ENCODE results near the gene PPP1R12B.
"Not testable (repeated sequence)": the region's sequence is repeated elsewhere in the genome, so short reads cannot be mapped to it uniquely, and the experiment has no call there.

PPP1R12B gene

GRCh38 chr1:202489101-202489500 lies 140.6 kb downstream of the PPP1R12B start:
- DNase-seq, result not testable (repeated sequence)

GRCh38 chr1:202493112-202493511 lies 144.6 kb downstream of the PPP1R12B start:
- DNase-seq, result not testable (repeated sequence)

- DNase-seq, result no peak
Observed at GRCh38 chr1:202498542-202498941, 150.0 kb downstream of the PPP1R12B start.

GRCh38 chr1:202499997-202500396 lies 151.5 kb downstream of the PPP1R12B start:
- DNase-seq, result not testable (repeated sequence)

- DNase-seq, result no peak
Observed at GRCh38 chr1:202501281-202501680, 152.8 kb downstream of the PPP1R12B start.

GRCh38 chr1:202505356-202505755 lies 156.9 kb downstream of the PPP1R12B start:
- no peak for DNase-seq

GRCh38 chr1:202505880-202506575 lies 157.5 kb downstream of the PPP1R12B start:
- not testable (repeated sequence) for DNase-seq

GRCh38 chr1:202508863-202509262 lies 160.4 kb downstream of the PPP1R12B start:
- DNase-seq, result not testable (repeated sequence)

- not testable (repeated sequence) for DNase-seq
Observed at GRCh38 chr1:202513875-202514274, 165.4 kb downstream of the PPP1R12B start.

GRCh38 chr1:202516434-202516877 lies 168.0 kb downstream of the PPP1R12B start:
- DNase-seq, result no peak

- not testable (repeated sequence) for DNase-seq
Observed at GRCh38 chr1:202517146-202517545, 168.6 kb downstream of the PPP1R12B start.

GRCh38 chr1:202518180-202518579 lies 169.7 kb downstream of the PPP1R12B start:
- DNase-seq, result not testable (repeated sequence)

- DNase-seq, result not testable (repeated sequence)
Observed at GRCh38 chr1:202518905-202519304, 170.4 kb downstream of the PPP1R12B start.

- DNase-seq, result not testable (repeated sequence)
Observed at GRCh38 chr1:202520129-202520856, 171.8 kb downstream of the PPP1R12B start.

GRCh38 chr1:202520857-202521216 lies 172.3 kb downstream of the PPP1R12B start:
- DNase-seq, result not testable (repeated sequence)

GRCh38 chr1:202521484-202521883 lies 173.0 kb downstream of the PPP1R12B start:
- not testable (repeated sequence) for DNase-seq

- no peak for DNase-seq
Observed at GRCh38 chr1:202521886-202522285, 173.4 kb downstream of the PPP1R12B start.

- not testable (repeated sequence) for DNase-seq
Observed at GRCh38 chr1:202526056-202526455, 177.6 kb downstream of the PPP1R12B start.

GRCh38 chr1:202528096-202528722 lies 179.7 kb downstream of the PPP1R12B start:
- DNase-seq, result not testable (repeated sequence)

GRCh38 chr1:202530686-202531085 lies 182.2 kb downstream of the PPP1R12B start:
- DNase-seq, result not testable (repeated sequence)

- no peak for DNase-seq
Observed at GRCh38 chr1:202531472-202531811, 182.9 kb downstream of the PPP1R12B start.

GRCh38 chr1:202531812-202532616 lies 183.5 kb downstream of the PPP1R12B start:
- not testable (repeated sequence) for DNase-seq

GRCh38 chr1:202539166-202539574 lies 190.7 kb downstream of the PPP1R12B start:
- not testable (repeated sequence) for DNase-seq

All from effector CD4-positive, alpha-beta T cell (primary cell).